Kidney epithelial cell (primary cell): Measurements from ENCODE around the gene SWI5. TPM values are rescaled to one million over a fixed set of nuclear protein-coding genes. Genes with fewer than 3 reads are reported as not detected.
A peak's percentile ranks its signal among the peaks of the same experiment; 100 is the strongest.

Experiments
- DNase-seq: peaks from one replicate; pipeline ENCODE4 v3.0.0-alpha.2; 2010; ENCODE audit warnings: low read depth
- H3K27me3 ChIP-seq: 2 replicates; pipeline ENCODE4 v1.6.0; 2011; ENCODE audit warnings: low read length; ENCODE audit not compliant: control insufficient read depth, insufficient read depth
- H3K36me3 ChIP-seq: 2 replicates; pipeline ENCODE4 v1.5.1; 2011; ENCODE audit warnings: low read length; ENCODE audit not compliant: control insufficient read depth, insufficient read depth
- H3K4me3 ChIP-seq: 2 replicates; pipeline ENCODE4 v1.5.1; 2011; ENCODE audit warnings: low read depth, mild to moderate bottlenecking, control low read depth, low read length
- CTCF ChIP-seq: IDR thresholded peaks from 2 replicates; pipeline ENCODE4 v1.5.1; 2011; ENCODE audit warnings: mild to moderate bottlenecking, moderate library complexity, low read length, control low read depth, inconsistent platforms; ENCODE audit not compliant: insufficient read depth, poor library complexity, severe bottlenecking
- total RNA-seq: library from RNA; depleted of rRNA; stranded (reverse); fragments of >200 nt; gene quantifications from 2 replicates; pipeline ENCODE4 v1.2.3, GENCODE V29; 2015

Gene SWI5
- total RNA-seq, 1 donor from 2014 or later, result 45.5 TPM

DNA sequence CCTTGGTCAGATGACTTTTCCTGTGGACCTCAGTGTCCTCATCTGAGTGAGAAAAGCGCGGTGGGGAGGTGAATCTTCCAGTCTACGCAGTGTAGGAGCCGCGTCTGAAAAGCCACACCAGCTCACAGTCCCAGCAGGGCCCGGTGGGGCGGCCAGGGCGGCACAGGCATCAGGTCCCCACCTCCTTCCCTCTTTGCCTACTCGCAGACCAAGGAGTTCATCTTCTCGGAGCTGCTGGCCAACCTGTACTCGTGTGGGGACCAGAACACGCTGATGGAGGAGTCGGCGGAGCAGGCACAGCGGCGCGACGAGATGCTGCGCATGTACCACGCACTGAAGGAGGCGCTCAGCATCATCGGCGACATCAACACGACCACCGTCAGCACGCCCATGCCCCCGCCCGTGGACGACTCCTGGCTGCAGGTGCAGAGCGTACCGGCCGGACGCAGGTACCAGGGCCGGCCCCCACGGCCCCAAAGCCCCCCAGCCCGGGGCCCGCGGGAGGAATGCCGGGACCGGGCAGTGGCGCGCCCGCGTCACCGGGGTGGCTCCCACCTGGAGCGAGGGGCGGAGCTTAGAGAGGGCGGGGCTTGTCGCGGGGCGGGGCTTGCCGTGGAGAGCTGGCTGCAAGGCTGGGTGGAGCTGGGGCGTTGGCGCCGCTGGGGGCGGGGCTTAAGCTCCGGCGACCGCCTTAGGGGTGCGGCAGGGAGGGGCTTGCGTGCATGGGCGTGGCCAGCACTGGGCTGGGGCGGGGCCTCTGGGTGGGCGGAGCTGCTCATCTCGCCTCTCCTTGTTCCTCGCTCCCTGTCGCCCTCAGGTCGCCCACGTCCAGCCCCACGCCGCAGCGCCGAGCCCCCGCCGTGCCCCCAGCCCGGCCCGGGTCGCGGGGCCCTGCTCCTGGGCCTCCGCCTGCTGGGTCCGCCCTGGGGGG lies 25.9 kb upstream of the SWI5 start:
- Histone ChIP-seq H3K27me3 (no peaks in the 10 kb centered on the region), H3K4me3 (peak overlapping the region; percentile 38), H3K36me3 (peaks cover 1% of the 10 kb centered on the region)
- no peak for TF ChIP-seq CTCF
- peak; percentile 37 for DNase-seq

GRCh38 chr9:128250839-128251731 lies 25.0 kb upstream of the SWI5 start:
- peaks cover 1% of the 10 kb centered on the region for H3K36me3 ChIP-seq
- no peaks in the 10 kb centered on the region for H3K27me3 ChIP-seq
- peak overlapping the region; percentile 38 for H3K4me3 ChIP-seq
- TF ChIP-seq CTCF, result no peak
- DNase-seq, result no peak

DNA sequence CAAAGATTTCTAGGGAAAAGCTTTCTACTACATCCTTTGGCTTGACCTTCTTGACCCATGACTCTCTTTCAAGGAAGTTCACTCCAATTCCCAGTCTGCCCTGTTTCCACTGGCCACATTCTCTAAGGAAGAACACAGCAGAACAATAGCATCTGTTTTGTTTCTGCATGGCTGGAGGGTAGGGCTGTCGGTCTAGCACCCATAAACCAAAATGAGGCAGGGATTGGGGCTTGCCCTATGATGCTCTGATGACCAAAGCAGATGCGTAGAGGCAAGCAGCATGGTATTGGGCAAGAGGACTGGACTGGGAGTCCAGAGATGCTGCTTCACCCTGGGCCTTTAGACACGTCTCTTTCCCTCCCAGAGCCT lies 24.4 kb upstream of the SWI5 start:
- no peaks in the 10 kb centered on the region for H3K27me3 ChIP-seq
- DNase-seq, result no peak
- TF ChIP-seq CTCF, result no peak
- H3K4me3 ChIP-seq, result no peak overlapping the region
- H3K36me3 ChIP-seq, result peaks cover 1% of the 10 kb centered on the region

GRCh38 chr9:128252317-128253139 lies 23.5 kb upstream of the SWI5 start:
- no peak for TF ChIP-seq CTCF
- peaks cover 5% of the 10 kb centered on the region for H3K36me3 ChIP-seq

GRCh38 chr9:128253140-128253990 lies 22.7 kb upstream of the SWI5 start:
- Histone ChIP-seq H3K27me3 (no peaks in the 10 kb centered on the region), H3K36me3 (peaks cover 5% of the 10 kb centered on the region), H3K4me3 (no peak overlapping the region)
- TF ChIP-seq CTCF, result no peak
- DNase-seq, result no peak

More at GRCh38 chr9:128252317-128253139, 23.5 kb upstream of the SWI5 start:
- H3K27me3 ChIP-seq, result no peaks in the 10 kb centered on the region
- H3K4me3 ChIP-seq, result no peak overlapping the region
- DNase-seq, result no peak
